ENCODE results near the gene TTLL7.

- no peak for TF ChIP-seq POLR2A (IDR thresholded peaks at IDR 0.05)
- TF ChIP-seq CTCF (IDR thresholded peaks at IDR 0.05), result no peak
- TF ChIP-seq EP300 (IDR thresholded peaks at IDR 0.05), result no peak
These were observed 93.5 kb downstream of the TTLL7 start for GRCh38 chr1:83905315-83905907.

All from ovary (tissue), 3 donors.